Cardiac fibroblast (primary cell): Measurements from ENCODE around the gene TCOF1.
A peak's percentile ranks its signal among the peaks of the same experiment; 100 is the strongest.

ENCODE experiments used
- DNase-seq, 2 donors: peaks; one replicate each; pipeline versions ENCODE4 v3.0.0 to v3.0.0-alpha.2; 2010; ENCODE audit warnings: low read depth in 2 of 2
- H3K4me3 ChIP-seq, 2 donors: replicated peaks in 1 of 2; 1 replicate in 1 of 2; 2 replicates in 1 of 2; pipeline ENCODE4 v1.5.1; 2011; ENCODE audit warnings: low read depth in 2 of 2, low read length in 2 of 2, mild to moderate bottlenecking in 2 of 2, moderate library complexity in 1 of 2
- CTCF ChIP-seq: IDR thresholded peaks from one replicate; pipeline ENCODE4 v1.5.1; 2011; ENCODE audit warnings: low read depth, mild to moderate bottlenecking, low read length, inconsistent platforms

The TCOF1 gene

GRCh38 chr5:150393096-150393645 is 35.7 kb downstream of the TCOF1 start:
- DNase-seq, result no peak
- no peak for TF ChIP-seq CTCF
- no peak overlapping the region for H3K4me3 ChIP-seq

GRCh38 chr5:150394131-150394530 is 36.6 kb downstream of the TCOF1 start:
- no peak for TF ChIP-seq CTCF
- peak in 1 of 2 donors; percentile 22 for DNase-seq
- H3K4me3 ChIP-seq, result no peak overlapping the region

- no peak for TF ChIP-seq CTCF
- H3K4me3 ChIP-seq, result no peak overlapping the region
- DNase-seq, result no peak
These were observed 37.6 kb downstream of the TCOF1 start for GRCh38 chr5:150394912-150395687.

GRCh38 chr5:150395688-150395975 is 38.1 kb downstream of the TCOF1 start:
- DNase-seq, result no peak
- H3K4me3 ChIP-seq, result no peak overlapping the region
- no peak for TF ChIP-seq CTCF

- TF ChIP-seq CTCF, result no peak
- H3K4me3 ChIP-seq, result no peak overlapping the region
- DNase-seq, result no peak
These were observed 38.8 kb downstream of the TCOF1 start for GRCh38 chr5:150396267-150396666.

- DNase-seq, result peak in 1 of 2 donors; percentile 37
- H3K4me3 ChIP-seq, result no peak overlapping the region
- no peak for TF ChIP-seq CTCF
These were observed 39.8 kb downstream of the TCOF1 start for GRCh38 chr5:150397146-150397781.
